Kidney (tissue), 14 donors: Measurements from ENCODE around the gene SPPL2B. TPM values are rescaled to one million over a fixed set of nuclear protein-coding genes. Genes with fewer than 3 reads are reported as not detected.

Experiments
- DNase-seq, 5 donors: peaks; one replicate each; pipeline ENCODE4 v3.0.0-alpha.2; 2013 to 2020
- FAIRE-seq: peaks from 2 replicates; lab custom pipeline; 2012; peaks lifted over from hg19 to GRCh38; lab: Jason Lieb, UNC
- H3K27ac ChIP-seq, 2 donors: one replicate each; pipeline ENCODE4 v1.7.0; 2013; ENCODE audit warnings: low read depth in 2 of 2, low read length in 2 of 2, inconsistent platforms in 1 of 2
- H3K27me3 ChIP-seq: one replicate; pipeline ENCODE4 v1.7.1; 2013; ENCODE audit warnings: low read length, inconsistent platforms; ENCODE audit not compliant: control insufficient read depth, insufficient read depth
- H3K36me3 ChIP-seq, 3 donors: one replicate each; pipeline versions ENCODE4 v1.7.0 to v1.7.1; 2013; ENCODE audit warnings: low read length in 3 of 3, control low read depth in 1 of 3, inconsistent platforms in 1 of 3; ENCODE audit not compliant: insufficient read depth in 3 of 3, control insufficient read depth in 2 of 3
- H3K4me1 ChIP-seq, 3 donors: one replicate each; pipeline versions ENCODE4 v1.7.0 to v1.7.1; 2013; ENCODE audit warnings: low read length in 3 of 3, inconsistent platforms in 1 of 3, low read depth in 1 of 3; ENCODE audit not compliant: control insufficient read depth in 2 of 3, insufficient read depth in 2 of 3
- H3K4me3 ChIP-seq, 3 donors: one replicate each; pipeline versions ENCODE4 v1.7.0 to v1.8.1; 2013; ENCODE audit warnings: low read length in 3 of 3, control low read depth in 1 of 3, inconsistent platforms in 1 of 3
- H3K9ac ChIP-seq, 3 donors: one replicate each; pipeline versions ENCODE4 v1.7.0 to v1.7.1; 2013; ENCODE audit warnings: low read length in 3 of 3, control low read depth in 1 of 3, inconsistent platforms in 1 of 3
- H3K9me3 ChIP-seq, 3 donors: one replicate each; pipeline versions ENCODE4 v1.7.0 to v1.7.1; 2013; ENCODE audit warnings: low read length in 3 of 3, control low read depth in 1 of 3, inconsistent platforms in 1 of 3; ENCODE audit not compliant: control insufficient read depth in 2 of 3, insufficient read depth in 1 of 3
- CTCF ChIP-seq: IDR thresholded peaks from 3 replicates; pipeline ENCODE4 v1.5.1; 2012; ENCODE audit warnings: mild to moderate bottlenecking, moderate library complexity, borderline replicate concordance; ENCODE audit not compliant: insufficient read depth; ENCODE audit errors: extremely low read depth
- intact Hi-C: fragments of 100-400 bp; cut with DNase I; formaldehyde crosslinking; loops from one replicate; pipeline ENCODE4 v1.11.1; 2022
- polyA plus RNA-seq: library from polyadenylated mRNA; stranded (reverse); fragments of 350-450 nt; fragmentation: Illumina TruSeq; extraction: RNeasy Lipid Tissue Mini Kit (QIAGEN cat#74804); gene quantifications from one replicate; pipeline ENCODE4 v1.2.3, GENCODE V29; 2014; ENCODE audit warnings: low read depth, low replicate concordance; ENCODE audit not compliant: insufficient read depth
- total RNA-seq: library from RNA; stranded (reverse); fragmentation: NEBNext Ultra II Directional; extraction: Animal tissue kit (Norgen Biotek cat#: 25700); gene quantifications from one replicate; pipeline ENCODE4 v1.2.1, GENCODE V29; 2021
- donor health status: control.
- donor health status: control.
- donor health status: control.
- donor health status: control.
- donor health status: control.
- donor health status: DM: yes; HTN: yes; CAD: no.
- donor health status: Normal renal cell carcinoma (clear cell type).

Gene SPPL2B
- total and polyA plus RNA-seq, 2 donors from 2014 or later, result 25.3 to 94.1 TPM

- peak within 1 kb of the TSS in 1 of 2 donors; percentile 36 for H3K27ac ChIP-seq
- no peak for FAIRE-seq
- no peak for TF ChIP-seq CTCF
- H3K36me3 ChIP-seq, result no peaks in the 10 kb centered on the region
- DNase-seq, result peak in 4 of 5 donors; percentile 57 to 95 (median 76)
- intact Hi-C loops, result no loop called here
- no peaks in the 10 kb centered on the region for H3K27me3 ChIP-seq
- H3K9me3 ChIP-seq, result no peaks in the 10 kb centered on the region
- no peaks in the 10 kb centered on the region for H3K4me1 ChIP-seq
- H3K9ac ChIP-seq, result peak within 1 kb of the TSS in 1 of 3 donors; percentile 12
- peak within 1 kb of the TSS in 2 of 3 donors; percentile 25 to 29 for H3K4me3 ChIP-seq
Measured at GRCh38 chr19:2282062-2282861, 46.2 kb upstream of the SPPL2B start, which contains the start of gene PEAK3. TSS of gene PEAK3 (minus strand) at chr19:2282175. CDS start at chr19:2280931, 1,244 bp downstream.

- no peak for FAIRE-seq
- Histone ChIP-seq H3K36me3 (no peaks in the 10 kb centered on the region), H3K27ac (no peak overlapping the region), H3K27me3 (no peaks in the 10 kb centered on the region), H3K9me3 (no peaks in the 10 kb centered on the region), H3K4me1 (no peaks in the 10 kb centered on the region), H3K9ac (no peak overlapping the region), H3K4me3 (no peak overlapping the region)
- intact Hi-C loops, result no loop called here
- TF ChIP-seq CTCF, result no peak
- no peak for DNase-seq
Measured at GRCh38 chr19:2282862-2283237, 45.6 kb upstream of the SPPL2B start.

- FAIRE-seq, result no peak
- intact Hi-C loops, result no loop called here
- Histone ChIP-seq H3K4me3 (no peak overlapping the region), H3K27ac (no peak overlapping the region), H3K9ac (no peak overlapping the region), H3K27me3 (peaks cover 6% of the 10 kb centered on the region), H3K36me3 (no peaks in the 10 kb centered on the region), H3K4me1 (no peaks in the 10 kb centered on the region), H3K9me3 (no peaks in the 10 kb centered on the region)
- DNase-seq, result no peak
- no peak for TF ChIP-seq CTCF
Measured at GRCh38 chr19:2283835-2284507, 44.5 kb upstream of the SPPL2B start.
